Neural progenitor cell (in vitro differentiated cells): Measurements from ENCODE around the gene RBBP5. TPM values are rescaled to one million over a fixed set of nuclear protein-coding genes. Genes with fewer than 3 reads are reported as not detected.
A peak's percentile ranks its signal among the peaks of the same experiment; 100 is the strongest.

Source experiments
- DNase-seq: peaks from one replicate; pipeline ENCODE4 v3.0.0-alpha.2; 2016; ENCODE audit warnings: low spot score
- H2AFZ ChIP-seq: fragments of 200-600 bp; sonication (generic); replicated peaks from 2 replicates; pipeline ENCODE4 v1.6.1; 2016; ENCODE audit warnings: antibody characterized with exemption
- H3F3A ChIP-seq: fragments of 200-600 bp; sonication (generic); 2 replicates; pipeline ENCODE4 v1.6.1; 2016; ENCODE audit warnings: antibody characterized with exemption, low read depth
- H3K27ac ChIP-seq: fragments of 200-600 bp; sonication (generic); 2 replicates; pipeline ENCODE4 v1.5.1; 2016; ENCODE audit warnings: mild to moderate bottlenecking
- H3K27me3 ChIP-seq: fragments of 200-600 bp; sonication (generic); 2 replicates; pipeline ENCODE4 v1.6.1; 2016; ENCODE audit warnings: mild to moderate bottlenecking, moderate library complexity
- H3K36me3 ChIP-seq: fragments of 200-600 bp; sonication (generic); 2 replicates; pipeline ENCODE4 v1.5.1; 2016
- H3K4me1 ChIP-seq: fragments of 200-600 bp; sonication (generic); 2 replicates; pipeline ENCODE4 v1.6.1; 2016; ENCODE audit warnings: mixed run types
- H3K4me2 ChIP-seq: fragments of 200-600 bp; sonication (generic); 2 replicates; pipeline ENCODE4 v1.6.1; 2016
- H3K4me3 ChIP-seq: fragments of 200-600 bp; sonication (generic); 2 replicates; pipeline ENCODE4 v1.5.1; 2016
- H3K79me2 ChIP-seq: fragments of 200-600 bp; sonication (generic); 2 replicates; pipeline ENCODE4 v1.6.1; 2016; ENCODE audit warnings: low read depth
- H3K9ac ChIP-seq: fragments of 200-600 bp; sonication (generic); 2 replicates; pipeline ENCODE4 v1.6.1; 2016
- H3K9me3 ChIP-seq: fragments of 200-600 bp; sonication (generic); 2 replicates; pipeline ENCODE4 v1.5.1; 2016; ENCODE audit warnings: low read depth
- H4K20me1 ChIP-seq: fragments of 200-600 bp; sonication (generic); 2 replicates; pipeline ENCODE4 v1.6.1; 2016; ENCODE audit warnings: low read depth
- H3K27ac Mint-ChIP-seq: 3 replicates; pipeline ENCODE4 v1.8.0; 2021; ENCODE audit warnings: mixed read lengths
- H3K27me3 Mint-ChIP-seq: 2 replicates; pipeline ENCODE4 v1.8.0; 2022; ENCODE audit warnings: low read depth, mild to moderate bottlenecking, inconsistent platforms, moderate library complexity, mixed read lengths; ENCODE audit not compliant: insufficient read depth
- H3K36me3 Mint-ChIP-seq: 3 replicates; pipeline ENCODE4 v1.8.0; 2021; ENCODE audit warnings: mixed read lengths
- H3K4me1 Mint-ChIP-seq: 3 replicates; pipeline ENCODE4 v1.8.0; 2021; ENCODE audit warnings: mixed read lengths
- H3K4me3 Mint-ChIP-seq: 3 replicates; pipeline ENCODE4 v1.8.0; 2021; ENCODE audit warnings: mild to moderate bottlenecking, moderate library complexity, mixed read lengths
- H3K9me3 Mint-ChIP-seq: 3 replicates; pipeline ENCODE4 v1.8.0; 2020; ENCODE audit warnings: mixed read lengths
- EZH2 ChIP-seq: fragments of 200-600 bp; sonication (generic); IDR thresholded peaks from 2 replicates; pipeline ENCODE4 v1.6.1; 2017; ENCODE audit warnings: antibody characterized with exemption, mild to moderate bottlenecking, moderate library complexity
- EZH2phosphoT487 ChIP-seq: fragments of 200-600 bp; sonication (generic); IDR thresholded peaks from 2 replicates; pipeline ENCODE4 v1.6.1; 2017; ENCODE audit warnings: antibody characterized with exemption
- total RNA-seq: library from RNA; depleted of rRNA; stranded (reverse); fragments of >200 nt; gene quantifications from 2 replicates; pipeline ENCODE4 v1.2.3, GENCODE V29; 2015; ENCODE audit warnings: low replicate concordance
- TF ChIP-seq, protein P1 (sequence below): fragments of 200-600 bp; sonication (generic); IDR thresholded peaks from 2 replicates; pipeline ENCODE4 v1.5.1; 2017; ENCODE audit warnings: antibody characterized with exemption, mild to moderate bottlenecking

RBBP5 gene, protein sequence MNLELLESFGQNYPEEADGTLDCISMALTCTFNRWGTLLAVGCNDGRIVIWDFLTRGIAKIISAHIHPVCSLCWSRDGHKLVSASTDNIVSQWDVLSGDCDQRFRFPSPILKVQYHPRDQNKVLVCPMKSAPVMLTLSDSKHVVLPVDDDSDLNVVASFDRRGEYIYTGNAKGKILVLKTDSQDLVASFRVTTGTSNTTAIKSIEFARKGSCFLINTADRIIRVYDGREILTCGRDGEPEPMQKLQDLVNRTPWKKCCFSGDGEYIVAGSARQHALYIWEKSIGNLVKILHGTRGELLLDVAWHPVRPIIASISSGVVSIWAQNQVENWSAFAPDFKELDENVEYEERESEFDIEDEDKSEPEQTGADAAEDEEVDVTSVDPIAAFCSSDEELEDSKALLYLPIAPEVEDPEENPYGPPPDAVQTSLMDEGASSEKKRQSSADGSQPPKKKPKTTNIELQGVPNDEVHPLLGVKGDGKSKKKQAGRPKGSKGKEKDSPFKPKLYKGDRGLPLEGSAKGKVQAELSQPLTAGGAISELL
- total RNA-seq: 21.9 and 30.1 TPM in 2 replicates

DNA sequence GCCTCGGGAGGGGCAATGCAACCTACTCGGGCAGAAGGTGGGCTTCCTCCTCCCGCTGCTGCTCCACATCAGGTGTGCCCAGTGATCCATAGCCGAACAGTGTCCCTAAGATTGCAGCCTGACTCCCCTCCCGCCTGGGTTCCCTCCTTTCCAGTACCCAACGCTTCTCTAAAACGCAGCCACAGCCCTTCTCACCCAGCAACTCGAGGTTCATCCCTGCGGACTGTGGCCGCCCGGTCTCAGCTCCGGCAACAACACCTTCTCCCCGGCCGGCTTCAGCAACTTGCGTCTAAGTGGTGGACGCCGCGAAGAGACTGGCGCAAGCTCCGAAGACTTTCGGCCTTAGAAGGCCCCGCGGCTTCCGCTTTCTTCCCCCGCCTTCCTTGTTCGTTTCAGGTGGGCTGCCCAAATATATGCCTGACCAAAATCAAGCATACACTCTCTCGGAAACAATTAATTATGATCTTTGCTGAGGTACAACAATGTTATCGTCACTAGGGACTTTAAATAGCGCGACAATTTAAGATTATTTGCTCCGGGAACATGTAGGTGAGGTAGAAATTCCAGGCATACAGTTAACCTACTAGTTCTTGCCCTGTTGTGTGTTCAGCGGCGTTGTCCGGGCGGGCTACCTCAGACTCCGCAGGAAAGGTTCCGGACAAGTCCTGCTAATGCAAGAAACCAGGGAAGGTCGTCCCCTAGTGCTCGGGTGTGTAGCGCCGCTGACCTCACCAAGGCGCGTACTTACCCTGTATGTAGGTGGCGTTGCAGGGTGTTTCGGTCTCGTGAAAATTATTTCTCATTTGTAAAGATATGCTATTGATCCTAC is at the start of gene RBBP5:
Gene RBBP5, minus strand, starts transcription at position 319 of the 829 bp plus-strand sequence. Its CDS starts 105 bp downstream, at position 214.
- peak within 1 kb of the TSS; percentile 87 for H3K4me3 ChIP-seq
- Mint-ChIP-seq H3K27ac (peak within 1 kb of the TSS; percentile 100), H3K27me3 (peaks cover 2% of the 10 kb centered on the region), H3K4me1 (peaks cover 17% of the 10 kb centered on the region), H3K9me3 (no peaks in the 10 kb centered on the region), H3K4me3 (peak within 1 kb of the TSS; percentile 99), H3K36me3 (no peaks in the 10 kb centered on the region)
- H3K79me2 ChIP-seq: peaks cover 48% of the 10 kb centered on the region
- H3K27ac ChIP-seq: peak within 1 kb of the TSS; percentile 98
- peaks cover 7% of the 10 kb centered on the region for H3F3A ChIP-seq
- TF ChIP-seq, protein P1, sequence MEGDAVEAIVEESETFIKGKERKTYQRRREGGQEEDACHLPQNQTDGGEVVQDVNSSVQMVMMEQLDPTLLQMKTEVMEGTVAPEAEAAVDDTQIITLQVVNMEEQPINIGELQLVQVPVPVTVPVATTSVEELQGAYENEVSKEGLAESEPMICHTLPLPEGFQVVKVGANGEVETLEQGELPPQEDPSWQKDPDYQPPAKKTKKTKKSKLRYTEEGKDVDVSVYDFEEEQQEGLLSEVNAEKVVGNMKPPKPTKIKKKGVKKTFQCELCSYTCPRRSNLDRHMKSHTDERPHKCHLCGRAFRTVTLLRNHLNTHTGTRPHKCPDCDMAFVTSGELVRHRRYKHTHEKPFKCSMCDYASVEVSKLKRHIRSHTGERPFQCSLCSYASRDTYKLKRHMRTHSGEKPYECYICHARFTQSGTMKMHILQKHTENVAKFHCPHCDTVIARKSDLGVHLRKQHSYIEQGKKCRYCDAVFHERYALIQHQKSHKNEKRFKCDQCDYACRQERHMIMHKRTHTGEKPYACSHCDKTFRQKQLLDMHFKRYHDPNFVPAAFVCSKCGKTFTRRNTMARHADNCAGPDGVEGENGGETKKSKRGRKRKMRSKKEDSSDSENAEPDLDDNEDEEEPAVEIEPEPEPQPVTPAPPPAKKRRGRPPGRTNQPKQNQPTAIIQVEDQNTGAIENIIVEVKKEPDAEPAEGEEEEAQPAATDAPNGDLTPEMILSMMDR: peak; percentile 79
- no peak for TF ChIP-seq EZH2phosphoT487
- TF ChIP-seq EZH2: peak; percentile 28
- peaks cover 20% of the 10 kb centered on the region for H4K20me1 ChIP-seq
- peak; percentile 96 for DNase-seq
- peak within 1 kb of the TSS; percentile 96 for H3K9ac ChIP-seq
- H2AFZ ChIP-seq: peak within 1 kb of the TSS; percentile 98
- peak within 1 kb of the TSS; percentile 98 for H3K4me2 ChIP-seq
- H3K4me1 ChIP-seq: peaks cover 15% of the 10 kb centered on the region
- no peaks in the 10 kb centered on the region for H3K27me3 ChIP-seq
- H3K36me3 ChIP-seq: no peaks in the 10 kb centered on the region
- H3K9me3 ChIP-seq: no peaks in the 10 kb centered on the region

DNA sequence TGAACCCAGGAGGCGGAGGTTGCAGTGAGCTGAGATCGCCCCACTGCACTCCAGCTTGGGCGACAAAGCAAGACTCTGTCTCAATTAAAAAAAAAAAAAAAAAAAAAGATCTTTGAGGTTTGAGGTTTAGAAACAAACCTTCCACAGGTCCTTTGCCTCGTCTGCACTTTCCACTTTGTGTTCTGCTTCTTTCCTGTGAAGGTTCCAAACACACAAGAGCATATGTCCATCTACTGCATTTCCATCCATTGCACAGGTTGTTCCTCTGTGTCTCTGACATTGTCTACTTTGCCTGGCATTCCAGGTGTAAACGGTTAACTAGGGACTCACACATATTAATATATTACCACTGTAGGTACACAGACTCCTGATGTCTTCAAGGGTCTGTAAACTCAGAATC is 49.6 kb upstream of the RBBP5 start:
- Histone ChIP-seq H3K4me2 (no peak overlapping the region), H3K9ac (no peak overlapping the region), H3K27me3 (no peaks in the 10 kb centered on the region), H3K79me2 (no peaks in the 10 kb centered on the region), H3K4me3 (no peak overlapping the region), H3K36me3 (no peaks in the 10 kb centered on the region), H3K27ac (no peak overlapping the region), H3F3A (no peaks in the 10 kb centered on the region), H3K4me1 (no peaks in the 10 kb centered on the region), H2AFZ (no peak overlapping the region), H4K20me1 (peaks cover 7% of the 10 kb centered on the region), H3K9me3 (no peaks in the 10 kb centered on the region)
- Mint-ChIP-seq H3K9me3 (no peaks in the 10 kb centered on the region), H3K4me3 (no peak overlapping the region), H3K27me3 (no peaks in the 10 kb centered on the region), H3K27ac (no peak overlapping the region), H3K4me1 (no peaks in the 10 kb centered on the region), H3K36me3 (peaks cover 15% of the 10 kb centered on the region)
- no peak for TF ChIP-seq EZH2phosphoT487
- TF ChIP-seq, protein P1: no peak
- no peak for TF ChIP-seq EZH2
- no peak for DNase-seq

DNA sequence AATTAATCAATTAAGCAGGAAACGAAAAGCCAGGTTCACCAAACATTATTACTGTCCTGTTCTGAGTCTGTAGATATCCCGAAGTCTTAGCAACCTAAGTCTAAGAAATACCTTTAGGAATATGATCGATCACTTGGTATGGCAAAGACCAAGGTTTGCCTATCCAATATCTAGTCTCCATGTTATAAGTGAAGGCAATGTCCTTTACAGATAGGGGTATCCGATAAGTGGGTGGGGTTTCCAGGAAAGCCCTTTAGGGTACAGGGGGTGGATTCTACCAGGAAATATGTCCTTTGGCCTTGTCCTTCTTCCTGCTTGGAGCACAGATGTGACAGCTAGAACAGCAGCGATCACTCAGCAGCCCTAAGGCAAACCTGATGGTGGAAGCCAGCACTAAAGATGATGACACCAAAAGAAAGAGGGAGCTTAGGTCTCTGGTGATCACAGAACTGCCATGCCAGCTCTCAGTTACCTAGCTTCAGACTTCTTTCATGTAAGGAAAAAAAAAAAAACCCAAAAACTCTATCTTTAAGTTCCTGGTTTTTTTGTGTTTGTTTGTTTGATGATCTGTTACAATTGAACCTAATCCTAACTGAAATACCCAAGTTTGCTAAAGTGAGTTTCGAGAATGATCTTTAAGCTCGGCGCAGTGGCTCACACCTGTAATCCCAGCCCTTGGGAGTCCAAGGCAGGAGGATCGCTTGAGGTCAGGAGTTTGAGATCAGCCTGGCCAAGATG is 48.9 kb upstream of the RBBP5 start:
- Mint-ChIP-seq H3K36me3 (peaks cover 15% of the 10 kb centered on the region), H3K9me3 (no peaks in the 10 kb centered on the region), H3K27ac (no peak overlapping the region), H3K27me3 (no peaks in the 10 kb centered on the region), H3K4me1 (no peaks in the 10 kb centered on the region), H3K4me3 (no peak overlapping the region)
- H3K9me3 ChIP-seq: no peaks in the 10 kb centered on the region
- peaks cover 7% of the 10 kb centered on the region for H4K20me1 ChIP-seq
- H3K9ac ChIP-seq: no peak overlapping the region
- H2AFZ ChIP-seq: no peak overlapping the region
- no peaks in the 10 kb centered on the region for H3K4me1 ChIP-seq
- no peak overlapping the region for H3K4me2 ChIP-seq
- DNase-seq: no peak
- no peaks in the 10 kb centered on the region for H3K36me3 ChIP-seq
- H3F3A ChIP-seq: no peaks in the 10 kb centered on the region
- H3K79me2 ChIP-seq: peaks cover 3% of the 10 kb centered on the region
- no peak for TF ChIP-seq EZH2
- no peak for TF ChIP-seq EZH2phosphoT487
- TF ChIP-seq, protein P1: no peak
- no peaks in the 10 kb centered on the region for H3K27me3 ChIP-seq
- no peak overlapping the region for H3K27ac ChIP-seq
- no peak overlapping the region for H3K4me3 ChIP-seq
